GM19438 (cell line): ENCODE data around the gene BSG.

Experiments used
- ATAC-seq: cut with Tn5 transposase; IDR thresholded peaks from one replicate; pipeline ENCODE4 v1.9.1; 2021; ENCODE audit warnings: low read depth; ENCODE audit not compliant: unreplicated experiment

Gene BSG

GRCh38 chr19:539429-540030 is 32.9 kb upstream of the BSG start:
- no peak for ATAC-seq

- ATAC-seq = no peak
Measured at GRCh38 chr19:540867-541637, 31.3 kb upstream of the BSG start.

GRCh38 chr19:541699-542098 is 30.7 kb upstream of the BSG start:
- ATAC-seq = no peak

GRCh38 chr19:542173-542866 is 30.1 kb upstream of the BSG start:
- ATAC-seq = no peak

- ATAC-seq = no peak
Measured at GRCh38 chr19:543910-544608, 28.3 kb upstream of the BSG start, which contains the start of gene GZMM. Gene GZMM, plus strand, starts transcription at chr19:544053. Its CDS starts 19 bp downstream, at chr19:544072.

- ATAC-seq = no peak
Measured at GRCh38 chr19:547117-547516, 25.3 kb upstream of the BSG start.

- no peak for ATAC-seq
Measured at GRCh38 chr19:547836-548720, 24.3 kb upstream of the BSG start.

GRCh38 chr19:548886-549830 is 23.2 kb upstream of the BSG start:
- no peak for ATAC-seq

- ATAC-seq = no peak
Measured at GRCh38 chr19:554817-555216, 17.6 kb upstream of the BSG start.

GRCh38 chr19:555474-555808 is 17.0 kb upstream of the BSG start:
- no peak for ATAC-seq

GRCh38 chr19:556611-557382 is 15.6 kb upstream of the BSG start:
- ATAC-seq = no peak

GRCh38 chr19:558770-559439 is 13.5 kb upstream of the BSG start:
- no peak for ATAC-seq

GRCh38 chr19:560121-560520 is 12.3 kb upstream of the BSG start:
- no peak for ATAC-seq

GRCh38 chr19:566403-566802 is 6.0 kb upstream of the BSG start:
- no peak for ATAC-seq

- no peak for ATAC-seq
Measured at GRCh38 chr19:566844-567243, 5.6 kb upstream of the BSG start.

GRCh38 chr19:567296-567900 is 5.0 kb upstream of the BSG start:
- ATAC-seq = no peak

- ATAC-seq = no peak
Measured at GRCh38 chr19:570251-570686, 2.1 kb upstream of the BSG start.
